CD4-positive, alpha-beta memory T cell (primary cell): ENCODE results near the gene FSCN2. TPM values are rescaled to one million over a fixed set of nuclear protein-coding genes. Genes with fewer than 3 reads are reported as not detected.
"Not testable (repeated sequence)": the region's sequence is repeated elsewhere in the genome, so short reads cannot be mapped to it uniquely, and the experiment has no call there.

Source experiments
- CTCF ChIA-PET: fragments of 350-600 bp; sonication (Branson Sonifier 250); formaldehyde crosslinking; loops from one replicate; lab custom pipeline; 2021; ENCODE audit warnings: inconsistent platforms; ENCODE audit not compliant: partially characterized antibody; lab: Charles Lee
- POLR2A ChIA-PET: fragments of 350-600 bp; sonication (Branson Sonifier 250); formaldehyde crosslinking; loops from one replicate; lab custom pipeline; 2021; ENCODE audit not compliant: partially characterized antibody; lab: Charles Lee
- DNase-seq, 5 donors: peaks; one replicate each; pipeline versions ENCODE4 v3.0.0 to v3.0.0-alpha.2; 2020 to 2022; ENCODE audit warnings: mixed read lengths in 1 of 5
- H3K27ac ChIP-seq: one replicate; pipeline ENCODE4 v1.7.0; 2013; ENCODE audit warnings: low read depth, low read length
- H3K27me3 ChIP-seq: 2 replicates; pipeline ENCODE4 v1.7.0; 2013; ENCODE audit warnings: mild to moderate bottlenecking, low read length, moderate library complexity; ENCODE audit not compliant: insufficient read depth
- H3K36me3 ChIP-seq: 2 replicates; pipeline ENCODE4 v1.7.0; 2013; ENCODE audit warnings: mild to moderate bottlenecking, low read length, moderate library complexity; ENCODE audit not compliant: insufficient read depth
- H3K4me1 ChIP-seq: 2 replicates; pipeline ENCODE4 v1.7.0; 2013; ENCODE audit warnings: mild to moderate bottlenecking, low read length, moderate library complexity; ENCODE audit not compliant: insufficient read depth
- H3K4me3 ChIP-seq, 2 donors: one replicate each; pipeline ENCODE4 v1.7.0; 2013; ENCODE audit warnings: low read length in 2 of 2, mild to moderate bottlenecking in 1 of 2
- H3K9me3 ChIP-seq, 2 donors: one replicate each; pipeline ENCODE4 v1.7.0; 2013; ENCODE audit warnings: low read length in 2 of 2, control low read depth in 1 of 2; ENCODE audit not compliant: control insufficient read depth in 1 of 2
- H3K27ac Mint-ChIP-seq, 7 donors: one replicate each; pipeline ENCODE4 v1.8.0; 2020 to 2021; ENCODE audit warnings: mixed read lengths in 7 of 7, mild to moderate bottlenecking in 6 of 7, inconsistent platforms in 3 of 7, moderate library complexity in 3 of 7
- H3K27me3 Mint-ChIP-seq, 2 donors: one replicate each; pipeline ENCODE4 v1.8.0; 2020 to 2021; ENCODE audit warnings: mixed read lengths in 2 of 2
- H3K36me3 Mint-ChIP-seq, 2 donors: one replicate each; pipeline ENCODE4 v1.8.0; 2020 to 2021; ENCODE audit warnings: mixed read lengths in 2 of 2, inconsistent platforms in 1 of 2, mild to moderate bottlenecking in 1 of 2
- H3K4me1 Mint-ChIP-seq, 4 donors: one replicate each; pipeline ENCODE4 v1.8.0; 2020 to 2021; ENCODE audit warnings: mixed read lengths in 4 of 4, mild to moderate bottlenecking in 1 of 4
- H3K4me3 Mint-ChIP-seq, 8 donors: one replicate each; pipeline ENCODE4 v1.8.0; 2020 to 2021; ENCODE audit warnings: mixed read lengths in 8 of 8, mild to moderate bottlenecking in 7 of 8, moderate library complexity in 6 of 8, inconsistent platforms in 3 of 8
- H3K9me3 Mint-ChIP-seq, 8 donors: one replicate each; pipeline ENCODE4 v1.8.0; 2020 to 2021; ENCODE audit warnings: mixed read lengths in 8 of 8, mild to moderate bottlenecking in 5 of 8, inconsistent platforms in 3 of 8, moderate library complexity in 1 of 8
- intact Hi-C: fragments of 100-400 bp; cut with micrococcal nuclease; formaldehyde crosslinking; loops from one replicate; pipeline ENCODE4 v1.15.1; 2023
- polyA plus RNA-seq, 2 donors: library from polyadenylated mRNA; unstranded; fragments of 300-500 nt; fragmentation: Illumina TruSeq; gene quantifications; one replicate each; pipeline ENCODE4 v1.2.3, GENCODE V29; 2021
- total RNA-seq, 2 experiments: library from RNA; stranded (reverse); gene quantifications; one replicate each; pipeline ENCODE4 v1.2.3, GENCODE V29; 2021

FSCN2 gene
- total and polyA plus RNA-seq, 4 experiments from 2014 or later = 0.20 to 1.0 (median 0.75) TPM; not detected in 1

DNA sequence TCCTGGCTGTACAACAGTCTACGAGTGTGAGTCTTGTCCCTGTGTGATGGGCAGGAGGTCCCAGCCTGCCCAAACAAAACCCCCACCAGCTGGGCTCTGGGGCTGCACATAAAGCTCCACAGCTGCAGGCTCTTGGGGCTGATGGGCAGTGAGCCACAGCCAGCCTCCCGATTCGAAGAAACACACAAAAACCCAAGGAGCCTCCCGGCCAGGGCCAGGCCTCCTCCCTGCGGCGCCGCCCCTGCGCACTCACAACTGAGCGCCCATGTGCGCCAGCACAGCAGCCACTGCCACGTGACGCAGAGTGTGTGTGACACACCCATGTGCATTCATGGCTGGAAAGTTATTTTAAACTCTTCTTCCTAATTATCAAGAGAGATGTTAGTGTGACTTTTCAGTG lies 54.6 kb downstream of the FSCN2 start:
- Mint-ChIP-seq H3K9me3 (no peaks in the 10 kb centered on the region), H3K27me3 (no peaks in the 10 kb centered on the region), H3K27ac (no peak overlapping the region), H3K36me3 (peaks cover 44 to 66% of the 10 kb centered on the region in 2 donors), H3K4me1 (peaks cover 2 to 20% (median 5%) of the 10 kb centered on the region in 4 donors), H3K4me3 (no peak overlapping the region)
- DNase-seq = no peak
- intact Hi-C loops = no loop called here
- Histone ChIP-seq H3K27ac (no peak overlapping the region), H3K36me3 (peaks cover 32% of the 10 kb centered on the region), H3K27me3 (no peaks in the 10 kb centered on the region), H3K9me3 (no peaks in the 10 kb centered on the region), H3K4me1 (no peaks in the 10 kb centered on the region), H3K4me3 (no peak overlapping the region)
- POLR2A ChIA-PET = no interaction called here
- CTCF ChIA-PET = interaction anchor here (1.6 kb wide), 1 partner anchor 18 kb away, joined by 4 read pairs; no protein-coding TSS in a partner anchor

DNA sequence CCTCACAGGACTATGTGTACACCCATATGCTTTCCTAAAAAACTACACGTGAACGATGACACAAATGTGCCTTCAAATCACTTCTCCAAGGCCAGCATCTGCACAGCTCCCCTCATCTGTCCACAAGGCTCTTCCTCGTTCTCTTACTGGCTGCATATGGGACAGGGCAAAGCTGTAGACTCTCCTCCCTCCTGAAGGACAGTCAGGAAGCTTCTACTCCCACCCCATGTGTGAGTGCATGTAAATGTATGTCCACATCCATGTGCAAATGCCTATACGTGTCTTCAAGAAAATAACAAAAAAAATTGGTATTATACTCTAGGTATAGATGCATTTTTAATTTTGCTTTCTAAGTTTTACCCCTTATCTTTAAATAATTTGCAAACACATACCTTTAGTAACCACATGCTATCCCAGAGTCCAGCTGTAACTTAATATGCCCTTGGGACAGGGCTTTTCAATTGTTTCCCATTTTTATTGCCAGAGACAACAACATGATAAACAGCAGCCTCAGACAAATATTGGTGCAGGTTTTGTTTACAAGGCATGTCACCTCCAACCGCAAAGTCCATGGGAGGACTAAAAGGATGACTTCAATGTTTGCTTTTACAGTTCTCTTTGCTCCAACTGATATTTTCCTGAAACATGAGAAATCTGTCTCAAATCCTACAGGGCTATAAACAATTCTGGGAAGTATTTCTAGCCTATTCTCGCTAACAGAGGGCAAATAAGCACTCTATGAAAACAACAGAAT lies 55.6 kb downstream of the FSCN2 start:
- ChIA-PET POLR2A (interaction anchor here (1.1 kb wide), 1 partner anchor 31 kb away, joined by 3 read pairs; the partner anchor contains the start of gene FAAP100), CTCF (interaction anchor here (1.0 kb wide), 1 partner anchor 13 kb away, joined by 3 read pairs; no protein-coding TSS in a partner anchor)
- Histone ChIP-seq H3K27me3 (no peaks in the 10 kb centered on the region), H3K4me3 (no peak overlapping the region), H3K9me3 (no peaks in the 10 kb centered on the region), H3K27ac (no peak overlapping the region), H3K4me1 (no peaks in the 10 kb centered on the region), H3K36me3 (peaks cover 42% of the 10 kb centered on the region)
- intact Hi-C loops = no loop called here
- Mint-ChIP-seq H3K4me3 (no peak overlapping the region), H3K27me3 (no peaks in the 10 kb centered on the region), H3K9me3 (no peaks in the 10 kb centered on the region), H3K4me1 (peaks cover 0 to 11% (median 2%) of the 10 kb centered on the region in 4 donors), H3K36me3 (peaks cover 47 to 69% of the 10 kb centered on the region in 2 donors), H3K27ac (no peak overlapping the region)
- no peak for DNase-seq

DNA sequence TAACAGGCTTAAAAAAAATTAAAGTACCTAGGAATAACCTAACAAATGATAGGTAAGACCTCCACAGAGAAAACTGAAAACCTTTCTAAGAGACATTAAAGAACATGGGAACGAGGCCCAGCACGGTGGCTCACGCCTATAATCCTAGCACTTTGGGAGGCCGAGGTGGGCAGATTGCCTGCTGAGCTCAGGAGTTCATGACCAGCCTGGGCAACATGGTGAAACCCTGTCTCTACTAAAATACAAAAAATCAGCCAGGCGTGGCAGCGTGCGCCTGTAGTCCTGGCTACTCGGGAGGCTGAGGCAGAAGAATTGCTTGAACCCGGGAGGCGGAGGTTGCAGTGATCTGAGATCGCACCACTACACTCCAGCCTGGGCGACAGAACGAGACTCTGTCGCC lies 56.6 kb downstream of the FSCN2 start:
- H3K4me1 ChIP-seq, DNase-seq, H3K27ac Mint-ChIP-seq, H3K27me3 Mint-ChIP-seq, intact Hi-C loops, H3K27me3 ChIP-seq, H3K4me3 Mint-ChIP-seq, H3K4me1 Mint-ChIP-seq, H3K9me3 ChIP-seq, H3K9me3 Mint-ChIP-seq, POLR2A ChIA-PET, H3K27ac ChIP-seq, H3K4me3 ChIP-seq: not testable (repeated sequence)
- peaks cover 46% of the 10 kb centered on the region for H3K36me3 ChIP-seq
- H3K36me3 Mint-ChIP-seq = peaks cover 49 to 69% of the 10 kb centered on the region in 2 donors
- CTCF ChIA-PET = interaction anchor here (1.0 kb wide), 1 partner anchor 16 kb away, joined by 3 read pairs; no protein-coding TSS in a partner anchor

DNA sequence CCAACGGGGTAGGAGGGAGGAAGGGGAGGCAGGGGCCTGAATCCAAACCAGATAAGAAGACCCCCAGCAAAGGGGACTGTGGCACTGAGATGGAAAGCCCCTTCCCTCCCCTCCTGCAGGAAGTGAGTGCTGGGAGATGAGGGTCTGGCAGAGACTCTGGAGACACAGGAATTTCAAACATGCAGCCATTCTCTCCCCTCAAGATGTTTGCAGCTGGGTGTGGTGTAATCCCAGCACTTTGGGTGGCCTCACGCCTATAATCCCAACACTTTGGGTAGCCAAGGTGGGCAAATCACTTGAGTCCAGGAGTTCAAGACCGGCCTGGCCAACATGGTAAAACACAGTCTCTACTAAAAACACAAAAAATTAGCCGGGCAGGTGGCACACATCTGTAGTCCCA lies 57.9 kb downstream of the FSCN2 start:
- Mint-ChIP-seq H3K27me3 (no peaks in the 10 kb centered on the region), H3K4me3 (no peak overlapping the region), H3K27ac (no peak overlapping the region), H3K36me3 (peaks cover 41 to 69% of the 10 kb centered on the region in 2 donors), H3K9me3 (no peaks in the 10 kb centered on the region), H3K4me1 (peaks cover 0 to 5% (median 0%) of the 10 kb centered on the region in 4 donors)
- no peaks in the 10 kb centered on the region for H3K4me1 ChIP-seq
- no peaks in the 10 kb centered on the region for H3K9me3 ChIP-seq
- intact Hi-C loops = no loop called here
- H3K4me3 ChIP-seq = no peak overlapping the region
- H3K27ac ChIP-seq = no peak overlapping the region
- no peaks in the 10 kb centered on the region for H3K27me3 ChIP-seq
- H3K36me3 ChIP-seq = peaks cover 52% of the 10 kb centered on the region
- no peak for DNase-seq
- POLR2A ChIA-PET = interaction anchor here (1.2 kb wide), 1 partner anchor 97 kb away, joined by 3 read pairs; the partner anchor contains the start of genes ARL16 and HGS
- CTCF ChIA-PET = interaction anchor here (1.1 to 2.6 kb wide), 2 partner anchors 12 to 15 kb away, joined by 3 to 10 read pairs; no protein-coding TSS in a partner anchor

Other genes starting within 250 kb of the FSCN2 start
- 100 to 1,000 TPM; 112 to 113 TPM for gene SLC38A10, start 233.1 kb upstream of the FSCN2 start, total RNA-seq
- 10 to 100 TPM; 49.0 to 69.6 TPM for gene SLC38A10, start 233.1 kb upstream of the FSCN2 start, polyA plus RNA-seq
- gene BAHCC1, start 132.9 kb upstream of the FSCN2 start, total RNA-seq = not detected
- gene BAHCC1, start 132.9 kb upstream of the FSCN2 start, polyA plus RNA-seq = not detected
- gene ACTG1, start 15.6 kb upstream of the FSCN2 start, total RNA-seq = 1,000 to 10,000 TPM; 1,031 to 1,038 TPM
- gene ACTG1, start 15.6 kb upstream of the FSCN2 start, polyA plus RNA-seq = 1,000 to 10,000 TPM; 1,338 to 1,651 TPM
- gene FAAP100, start 24.0 kb downstream of the FSCN2 start, total RNA-seq = 10 to 100 TPM; 51.0 to 56.0 TPM
- 10 to 100 TPM in 1 of 2 donors, 1 to 10 TPM in 1; 8.5 to 16.8 TPM for gene FAAP100, start 24.0 kb downstream of the FSCN2 start, polyA plus RNA-seq
- 100 to 1,000 TPM in 1 of 2 experiments, 10 to 100 TPM in 1; 91.0 to 105 TPM for gene NPLOC4, start 108.7 kb downstream of the FSCN2 start, total RNA-seq
- gene NPLOC4, start 108.7 kb downstream of the FSCN2 start, polyA plus RNA-seq = 10 to 100 TPM; 61.1 to 70.6 TPM
- gene TSPAN10, start 108.8 kb downstream of the FSCN2 start, total RNA-seq = 1 to 10 TPM; 1.1 to 1.2 TPM
- under 1 TPM; 0.10 to 0.24 TPM for gene TSPAN10, start 108.8 kb downstream of the FSCN2 start, polyA plus RNA-seq
- gene PDE6G, start 128.2 kb downstream of the FSCN2 start, total RNA-seq = 1 to 10 TPM in 1 of 2 experiments, under 1 TPM in 1; 0.87 to 1.3 TPM
- 1 to 10 TPM in 1 of 2 donors, under 1 TPM in 1; 0.83 to 1.2 TPM for gene PDE6G, start 128.2 kb downstream of the FSCN2 start, polyA plus RNA-seq
- 10 to 100 TPM; 52.5 to 60.8 TPM for gene OXLD1, start 138.2 kb downstream of the FSCN2 start, total RNA-seq
- gene OXLD1, start 138.2 kb downstream of the FSCN2 start, polyA plus RNA-seq = 10 to 100 TPM; 68.8 to 83.2 TPM
- gene CCDC137, start 138.4 kb downstream of the FSCN2 start, total RNA-seq = 10 to 100 TPM; 28.0 to 29.3 TPM
- gene CCDC137, start 138.4 kb downstream of the FSCN2 start, polyA plus RNA-seq = 10 to 100 TPM in 1 of 2 donors, 1 to 10 TPM in 1; 5.3 to 17.0 TPM
- gene ARL16, start 155.4 kb downstream of the FSCN2 start, total RNA-seq = 10 to 100 TPM; 25.9 to 27.7 TPM
- 10 to 100 TPM; 25.3 to 45.5 TPM for gene ARL16, start 155.4 kb downstream of the FSCN2 start, polyA plus RNA-seq
- gene HGS, start 155.6 kb downstream of the FSCN2 start, total RNA-seq = 100 to 1,000 TPM; 182 to 206 TPM
- 10 to 100 TPM; 18.9 to 46.4 TPM for gene HGS, start 155.6 kb downstream of the FSCN2 start, polyA plus RNA-seq
- gene MRPL12, start 175.0 kb downstream of the FSCN2 start, total RNA-seq = 10 to 100 TPM; 21.9 to 25.6 TPM
- gene MRPL12, start 175.0 kb downstream of the FSCN2 start, polyA plus RNA-seq = 10 to 100 TPM; 42.5 to 47.5 TPM
- 1 to 10 TPM; 4.0 to 5.0 TPM for gene SLC25A10, start 183.9 kb downstream of the FSCN2 start, total RNA-seq
- gene SLC25A10, start 183.9 kb downstream of the FSCN2 start, polyA plus RNA-seq = 1 to 10 TPM; 3.2 to 5.2 TPM